HG03095 (cell line): ENCODE measurements around the gene MEF2D.

Experiments used
- ATAC-seq: cut with Tn5 transposase; IDR thresholded peaks from one replicate; pipeline ENCODE4 v1.9.1; 2021; ENCODE audit warnings: moderate library complexity; ENCODE audit not compliant: unreplicated experiment

The MEF2D gene

GRCh38 chr1:156471496-156472490 is 28.8 kb downstream of the MEF2D start:
- no peak for ATAC-seq

GRCh38 chr1:156470473-156470872 is 30.1 kb downstream of the MEF2D start:
- no peak for ATAC-seq

- ATAC-seq = no peak
Observed at GRCh38 chr1:156468693-156469345, 31.8 kb downstream of the MEF2D start.

- no peak for ATAC-seq
Observed at GRCh38 chr1:156467906-156468305, 32.7 kb downstream of the MEF2D start.

GRCh38 chr1:156467385-156467784 is 33.2 kb downstream of the MEF2D start:
- ATAC-seq = no peak

GRCh38 chr1:156465747-156466365 is 34.7 kb downstream of the MEF2D start:
- no peak for ATAC-seq

GRCh38 chr1:156464825-156465452 is 35.6 kb downstream of the MEF2D start:
- no peak for ATAC-seq

GRCh38 chr1:156464335-156464734 is 36.2 kb downstream of the MEF2D start:
- ATAC-seq = no peak

- no peak for ATAC-seq
Observed at GRCh38 chr1:156463874-156464273, 36.7 kb downstream of the MEF2D start.

- no peak for ATAC-seq
Observed at GRCh38 chr1:156462954-156463795, 37.4 kb downstream of the MEF2D start.

GRCh38 chr1:156461781-156462647 is 38.6 kb downstream of the MEF2D start:
- ATAC-seq = no peak

- ATAC-seq = no peak
Observed at GRCh38 chr1:156461109-156461508, 39.5 kb downstream of the MEF2D start.

- no peak for ATAC-seq
Observed at GRCh38 chr1:156460525-156460924, 40.0 kb downstream of the MEF2D start.

GRCh38 chr1:156458181-156458503 is 42.4 kb downstream of the MEF2D start:
- no peak for ATAC-seq

- ATAC-seq = peak; percentile 72
Observed at GRCh38 chr1:156456625-156457465, 43.7 kb downstream of the MEF2D start.

GRCh38 chr1:156455362-156455761 is 45.2 kb downstream of the MEF2D start:
- ATAC-seq = no peak

GRCh38 chr1:156452907-156453306 is 47.7 kb downstream of the MEF2D start:
- ATAC-seq = no peak

GRCh38 chr1:156451505-156452160 is 48.9 kb downstream of the MEF2D start:
- no peak for ATAC-seq
